DOHH2 (cell line): ENCODE data around the gene TAS2R60.

Experiments used
- CTCF ChIP-seq: fragments of 200-600 bp; sonication (generic); IDR thresholded peaks from one replicate; pipeline ENCODE4 v1.5.1; 2014; ENCODE audit warnings: antibody characterized with exemption, mild to moderate bottlenecking, low read depth, low read length; ENCODE audit not compliant: poor library complexity, severe bottlenecking
- EZH2phosphoT487 ChIP-seq: fragments of 200-600 bp; sonication (generic); IDR thresholded peaks from 2 replicates; pipeline ENCODE4 v1.6.1; 2017; ENCODE audit warnings: borderline replicate concordance, mild to moderate bottlenecking, antibody characterized with exemption, low read length, moderate library complexity, mixed read lengths

GRCh38 chr7:143408686-143409561 lies 34.3 kb upstream of the TAS2R60 start, which contains the start of gene EPHA1:
- TF ChIP-seq CTCF (peak; percentile 34), EZH2phosphoT487 (no peak)
